Thyroid gland (tissue), 4 donors: ENCODE data around the gene TRIM7. TPM values are rescaled to one million over a fixed set of nuclear protein-coding genes. Genes with fewer than 3 reads are reported as not detected.

Experiments
- DNase-seq, 2 donors: peaks; one replicate each; pipeline ENCODE4 v3.0.0-alpha.2; 2019
- H3K27ac ChIP-seq, 3 donors: fragments of 200-600 bp; sonication (generic); 1 replicate in 2 of 3; 2 replicates in 1 of 3; pipeline ENCODE4 v1.5.1; 2016 to 2019; ENCODE audit warnings: mild to moderate bottlenecking in 1 of 3, moderate library complexity in 1 of 3
- H3K27me3 ChIP-seq: fragments of 200-600 bp; sonication (generic); one replicate; pipeline ENCODE4 v1.5.1; 2019
- H3K36me3 ChIP-seq, 2 donors: fragments of 200-600 bp; sonication (generic); one replicate each; pipeline ENCODE4 v1.5.1; 2016 to 2019
- H3K4me1 ChIP-seq, 2 donors: fragments of 200-600 bp; sonication (generic); one replicate each; pipeline ENCODE4 v1.5.1; 2017 to 2019
- H3K4me3 ChIP-seq, 3 donors: fragments of 200-600 bp; sonication (generic); replicated peaks in 1 of 3; 1 replicate in 2 of 3; 2 replicates in 1 of 3; pipeline ENCODE4 v1.5.1; 2016; ENCODE audit warnings: mild to moderate bottlenecking in 1 of 3
- H3K9me3 ChIP-seq: fragments of 200-600 bp; sonication (generic); one replicate; pipeline ENCODE4 v1.5.1; 2017
- CTCF ChIP-seq, 6 experiments: fragments of 200-600 bp in 3 of 6; fragments of 450-650 bp in 3 of 6; sonication (generic) in 3 of 6; IDR thresholded peaks; one replicate each; pipeline ENCODE4 v1.5.1; 2016 to 2019; ENCODE audit warnings: antibody characterized with exemption in 6 of 6, mild to moderate bottlenecking in 2 of 6, inconsistent platforms in 1 of 6, moderate library complexity in 1 of 6
- POLR2A ChIP-seq, 2 donors: fragments of 450-650 bp; IDR thresholded peaks; one replicate each; pipeline ENCODE4 v1.6.1; 2017; ENCODE audit warnings: antibody characterized with exemption in 2 of 2, mild to moderate bottlenecking in 2 of 2, moderate library complexity in 1 of 2
- WGBS, 2 donors: methylation state at CpG; one replicate each; pipeline ENCODE4 v1.1.5; 2017; 5-methylcytosine and 5-hydroxymethylcytosine counted together
- intact Hi-C: fragments of 100-400 bp; cut with DNase I; formaldehyde crosslinking; loops from one replicate; pipeline ENCODE4 v1.15.1; 2023
- total RNA-seq, 4 donors: library from RNA; depleted of rRNA; stranded (reverse); fragments of >200 nt; gene quantifications; one replicate each; pipeline ENCODE4 v1.2.3, GENCODE V29; 2016

TRIM7 gene
- total RNA-seq, 4 donors from 2014 or later, result 12.3 to 14.2 (median 13.0) TPM

GRCh38 chr5:181233088-181233800 lies 28.2 kb upstream of the TRIM7 start:
- TF ChIP-seq POLR2A (IDR thresholded peaks at IDR 0.05) (no peak), CTCF (IDR thresholded peaks at IDR 0.05) (no peak)
- H3K4me3 ChIP-seq, result no peak overlapping the region
- no peaks in the 10 kb centered on the region for H3K27me3 ChIP-seq
- 82 to 85% methylated on average over 15 to 16 of the region's 16 CpGs for WGBS, 2 donors
- H3K9me3 ChIP-seq, result no peaks in the 10 kb centered on the region
- H3K4me1 ChIP-seq, result no peaks in the 10 kb centered on the region
- peaks cover 49 to 66% of the 10 kb centered on the region in 2 donors for H3K36me3 ChIP-seq
- no peak overlapping the region for H3K27ac ChIP-seq
- intact Hi-C loops, result no loop called here
- DNase-seq, result no peak

GRCh38 chr5:181232593-181232992 lies 27.6 kb upstream of the TRIM7 start:
- Histone ChIP-seq H3K36me3 (peaks cover 42 to 60% of the 10 kb centered on the region in 2 donors), H3K27me3 (no peaks in the 10 kb centered on the region), H3K4me3 (no peak overlapping the region), H3K27ac (no peak overlapping the region), H3K4me1 (no peaks in the 10 kb centered on the region), H3K9me3 (no peaks in the 10 kb centered on the region)
- intact Hi-C loops, result no loop called here
- WGBS, 2 donors, result 91 to 92% methylated on average over 18 of the region's 18 CpGs
- TF ChIP-seq CTCF (IDR thresholded peaks at IDR 0.05), result no peak
- no peak for TF ChIP-seq POLR2A (IDR thresholded peaks at IDR 0.05)
- DNase-seq, result no peak

GRCh38 chr5:181231432-181231831 lies 26.4 kb upstream of the TRIM7 start:
- intact Hi-C loops, result no loop called here

GRCh38 chr5:181230551-181230950 lies 25.6 kb upstream of the TRIM7 start:
- no peak for DNase-seq

More at GRCh38 chr5:181231432-181231831, 26.4 kb upstream of the TRIM7 start:
- H3K27ac ChIP-seq, result no peak overlapping the region
- no peaks in the 10 kb centered on the region for H3K27me3 ChIP-seq
- H3K4me3 ChIP-seq, result no peak overlapping the region
- 90 to 93% methylated on average over 7 of the region's 7 CpGs for WGBS, 2 donors
- no peak for TF ChIP-seq CTCF (IDR thresholded peaks at IDR 0.05)
- H3K36me3 ChIP-seq, result peaks cover 31 to 48% of the 10 kb centered on the region in 2 donors
- peaks cover 1 to 3% of the 10 kb centered on the region in 2 donors for H3K4me1 ChIP-seq
- no peak for DNase-seq
- H3K9me3 ChIP-seq, result no peaks in the 10 kb centered on the region

More at GRCh38 chr5:181230551-181230950, 25.6 kb upstream of the TRIM7 start:
- H3K27ac ChIP-seq, result no peak overlapping the region
- no peak for TF ChIP-seq CTCF (IDR thresholded peaks at IDR 0.05)
- no peak for TF ChIP-seq POLR2A (IDR thresholded peaks at IDR 0.05)
- peaks cover 7 to 10% of the 10 kb centered on the region in 2 donors for H3K4me1 ChIP-seq
- H3K36me3 ChIP-seq, result peaks cover 22 to 39% of the 10 kb centered on the region in 2 donors
- intact Hi-C loops, result no loop called here
- no peaks in the 10 kb centered on the region for H3K27me3 ChIP-seq
- H3K4me3 ChIP-seq, result no peak overlapping the region
- H3K9me3 ChIP-seq, result no peaks in the 10 kb centered on the region
- WGBS, 2 donors, result 89% methylated on average over 6 of the region's 6 CpGs
